A549 (cell line): Measurements from ENCODE around the gene GPR17. TPM values are rescaled to one million over a fixed set of nuclear protein-coding genes. Genes with fewer than 3 reads are reported as not detected.

ENCODE experiments used
- ATAC-seq, 2 experiments: fragments of 200-7000 bp in 1 of 2; fragments of >200 bp in 1 of 2; cut with Nextera tagmentation in 1 of 2; cut with Tn5 transposase in 1 of 2; 3 replicates each; pipeline versions ENCODE4 v1.8.0 to v1.9.1; 2018 to 2020; ENCODE audit warnings: mild to moderate bottlenecking in 1 of 2, moderate library complexity in 1 of 2
- CTCF ChIA-PET: fragments of 300-600 bp; sonication (Branson Sonifier 250); formaldehyde crosslinking; extraction: SDS; loops from one replicate; lab custom pipeline; 2021; ENCODE audit warnings: antibody characterized with exemption, inconsistent platforms; lab: Yijun Ruan, JAX
- POLR2A ChIA-PET: fragments of 350-600 bp; formaldehyde crosslinking; extraction: SDS; loops from one replicate; lab custom pipeline; 2021; ENCODE audit warnings: antibody characterized with exemption, inconsistent platforms; lab: Yijun Ruan, JAX
- DNase-seq, 2 experiments: peaks; one replicate each; pipeline versions ENCODE4 v3.0.0 to v3.0.0-alpha.2; 2011 to 2016; ENCODE audit warnings: low read depth in 1 of 2, low spot score in 1 of 2
- FAIRE-seq: peaks from 2 replicates; lab custom pipeline; 2011; peaks lifted over from hg19 to GRCh38; lab: Jason Lieb, UNC
- H3K27ac ChIP-seq, 2 experiments: fragments of >200 bp; sonication (Bioruptor Twin); formaldehyde crosslinking; 3 replicates each; pipeline ENCODE4 v1.5.1; 2016 to 2017
- H3K4me1 ChIP-seq: fragments of >200 bp; sonication (Bioruptor Twin); formaldehyde crosslinking; 3 replicates; pipeline ENCODE4 v1.6.1; 2016
- H3K4me2 ChIP-seq: fragments of >200 bp; sonication (Bioruptor Twin); formaldehyde crosslinking; 3 replicates; pipeline ENCODE4 v1.6.1; 2016
- H3K4me3 ChIP-seq: fragments of >200 bp; sonication (Bioruptor Twin); formaldehyde crosslinking; 3 replicates; pipeline ENCODE4 v1.5.1; 2016
- H3K9me3 ChIP-seq: fragments of >200 bp; sonication (Bioruptor Twin); formaldehyde crosslinking; 3 replicates; pipeline ENCODE4 v1.6.1; 2016
- CBX8 ChIP-seq: fragments of 200-600 bp; sonication (generic); IDR thresholded peaks from 2 replicates; pipeline ENCODE4 v1.6.1; 2016
- CEBPB ChIP-seq, 2 experiments: fragments of >200 bp in 1 of 2; sonication (Bioruptor Twin) in 1 of 2; formaldehyde crosslinking in 1 of 2; IDR thresholded peaks; 2 replicates each; pipeline ENCODE4 v1.6.1; 2012 to 2016
- EHF ChIP-seq: fragments of 250-450 bp; sonication (Bioruptor Pico); IDR thresholded peaks from 2 replicates; pipeline ENCODE4 v1.5.0; 2020; ENCODE audit warnings: mild to moderate bottlenecking
- EHMT2 ChIP-seq: fragments of 200-600 bp; sonication (generic); IDR thresholded peaks from 2 replicates; pipeline ENCODE4 v1.6.1; 2016; ENCODE audit warnings: antibody characterized with exemption, low read depth, mild to moderate bottlenecking, moderate library complexity
- EP300 ChIP-seq, 2 experiments: fragments of >200 bp; sonication (Bioruptor Twin); formaldehyde crosslinking; IDR thresholded peaks; 2 replicates in 1 of 2; 3 replicates in 1 of 2; pipeline ENCODE4 v1.6.1; 2016 to 2017
- FOSB ChIP-seq: fragments of 250-450 bp; sonication (Bioruptor Pico); IDR thresholded peaks from 2 replicates; pipeline ENCODE4 v1.5.0; 2020; ENCODE audit warnings: mild to moderate bottlenecking, moderate library complexity
- FOSL2 ChIP-seq, 2 experiments: fragments of 450-650 bp in 1 of 2; fragments of >200 bp in 1 of 2; sonication (Bioruptor Twin) in 1 of 2; formaldehyde crosslinking; IDR thresholded peaks; 2 replicates each; pipeline versions ENCODE4 v1.5.0 to v1.6.1; 2016 to 2020; ENCODE audit warnings: mild to moderate bottlenecking in 1 of 2, moderate library complexity in 1 of 2
- HDAC2 ChIP-seq: fragments of 200-600 bp; sonication (generic); IDR thresholded peaks from 2 replicates; pipeline ENCODE4 v1.6.1; 2016
- HOXB5 ChIP-seq: fragments of 250-450 bp; sonication (Bioruptor Pico); IDR thresholded peaks from 2 replicates; pipeline ENCODE4 v1.5.0; 2020; ENCODE audit warnings: mild to moderate bottlenecking, moderate library complexity
- JUN ChIP-seq, 2 experiments: fragments of >200 bp; sonication (Bioruptor Twin); formaldehyde crosslinking; IDR thresholded peaks; 2 replicates in 1 of 2; 3 replicates in 1 of 2; pipeline ENCODE4 v1.6.1; 2016 to 2017
- KDM1A ChIP-seq: fragments of 200-600 bp; sonication (generic); IDR thresholded peaks from 2 replicates; pipeline ENCODE4 v1.6.1; 2016; ENCODE audit warnings: low read depth, mild to moderate bottlenecking
- MAFK ChIP-seq: fragments of 450-650 bp; IDR thresholded peaks from 2 replicates; pipeline ENCODE4 v1.6.1; 2014; ENCODE audit not compliant: partially characterized antibody
- MAZ ChIP-seq: fragments of 150-350 bp; IDR thresholded peaks from 2 replicates; pipeline ENCODE4 v1.6.1; 2014; ENCODE audit warnings: antibody characterized with exemption, low read depth, low read length, borderline replicate concordance
- RNF2 ChIP-seq: fragments of 200-600 bp; sonication (generic); IDR thresholded peaks from 2 replicates; pipeline ENCODE4 v1.6.1; 2016; ENCODE audit warnings: low read depth, mild to moderate bottlenecking, antibody characterized with exemption, moderate library complexity, borderline replicate concordance
- ZC3H11A ChIP-seq: fragments of 450-650 bp; IDR thresholded peaks from 2 replicates; pipeline ENCODE4 v1.6.1; 2014; ENCODE audit warnings: antibody characterized with exemption, mild to moderate bottlenecking
- ZFP36 ChIP-seq: fragments of 450-650 bp; IDR thresholded peaks from 2 replicates; pipeline ENCODE4 v1.6.1; 2014; ENCODE audit warnings: borderline replicate concordance; ENCODE audit not compliant: partially characterized antibody
- ZNF302 ChIP-seq: fragments of 250-450 bp; sonication (Bioruptor Pico); IDR thresholded peaks from 2 replicates; pipeline ENCODE4 v1.9.0; 2021; ENCODE audit warnings: inconsistent platforms, mild to moderate bottlenecking, moderate library complexity
- ZSCAN20 ChIP-seq: fragments of 250-450 bp; sonication (Bioruptor Pico); IDR thresholded peaks from 2 replicates; pipeline ENCODE4 v1.8.0; 2022; ENCODE audit warnings: mild to moderate bottlenecking, moderate library complexity
- WGBS: methylation state at CpG from one replicate; pipeline ENCODE4 v1.1.6; 2017; ENCODE audit errors: missing lambda C conversion rate; 5-methylcytosine and 5-hydroxymethylcytosine counted together
- polyA plus RNA-seq, 4 experiments: library from polyadenylated mRNA; depleted of rRNA in 3 of 4; stranded (reverse); fragments of >200 nt; fragmentation: RNase III in 1 of 4; extraction: RNeasy Plus Mini Kit Qiagen cat#74134 plus additional on column Dnase treatment in 1 of 4; gene quantifications; 2 replicates in 3 of 4; 3 replicates in 1 of 4; pipeline ENCODE4 v1.2.3, GENCODE V29; 2011 to 2017
- TF ChIP-seq, protein P1 (sequence below): IDR thresholded peaks from 2 replicates; pipeline ENCODE4 v1.6.1; 2012
- TF ChIP-seq, protein P2 (sequence below): fragments of 150-350 bp; IDR thresholded peaks from 2 replicates; pipeline ENCODE4 v1.6.1; 2014; ENCODE audit warnings: low read depth, mild to moderate bottlenecking, low read length
- TF ChIP-seq, protein P3 (sequence below): fragments of 250-450 bp; sonication (Bioruptor Pico); IDR thresholded peaks from 2 replicates; pipeline ENCODE4 v1.5.0; 2021; ENCODE audit warnings: mild to moderate bottlenecking, moderate library complexity, borderline replicate concordance

GPR17 gene
- polyA plus RNA-seq, 2 of the 4 experiments (the other 2 are of a cell fraction) = not detected

DNA sequence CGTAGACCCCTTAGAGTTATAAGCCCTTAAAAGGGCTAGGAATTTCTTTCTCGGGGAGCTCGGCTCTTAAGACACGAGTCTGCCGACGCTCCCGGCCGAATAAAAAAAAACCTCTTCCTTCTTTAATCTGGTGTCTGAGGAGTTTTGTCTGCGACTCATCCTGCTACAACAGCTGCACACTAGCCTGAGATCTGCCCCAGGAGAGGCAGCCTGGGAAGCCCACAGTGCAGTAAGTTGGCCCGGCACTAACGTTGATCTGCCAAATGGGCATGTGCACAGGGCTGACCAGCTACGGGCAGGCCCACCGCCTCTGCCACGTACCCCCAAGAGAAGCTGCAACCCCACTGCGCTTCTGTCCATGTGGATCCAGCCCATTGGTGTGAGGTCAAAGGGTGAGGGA, 37.8 kb downstream of the GPR17 start (continued):
- TF ChIP-seq ZSCAN20 (no peak), EHF (CRISPR knock-in tag) (no peak), MAFK (no peak)
- TF ChIP-seq, protein P1, sequence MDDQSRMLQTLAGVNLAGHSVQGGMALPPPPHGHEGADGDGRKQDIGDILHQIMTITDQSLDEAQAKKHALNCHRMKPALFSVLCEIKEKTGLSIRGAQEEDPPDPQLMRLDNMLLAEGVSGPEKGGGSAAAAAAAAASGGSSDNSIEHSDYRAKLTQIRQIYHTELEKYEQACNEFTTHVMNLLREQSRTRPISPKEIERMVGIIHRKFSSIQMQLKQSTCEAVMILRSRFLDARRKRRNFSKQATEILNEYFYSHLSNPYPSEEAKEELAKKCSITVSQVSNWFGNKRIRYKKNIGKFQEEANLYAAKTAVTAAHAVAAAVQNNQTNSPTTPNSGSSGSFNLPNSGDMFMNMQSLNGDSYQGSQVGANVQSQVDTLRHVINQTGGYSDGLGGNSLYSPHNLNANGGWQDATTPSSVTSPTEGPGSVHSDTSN = no peak
- TF ChIP-seq, all 56 proteins: peak for 0

DNA sequence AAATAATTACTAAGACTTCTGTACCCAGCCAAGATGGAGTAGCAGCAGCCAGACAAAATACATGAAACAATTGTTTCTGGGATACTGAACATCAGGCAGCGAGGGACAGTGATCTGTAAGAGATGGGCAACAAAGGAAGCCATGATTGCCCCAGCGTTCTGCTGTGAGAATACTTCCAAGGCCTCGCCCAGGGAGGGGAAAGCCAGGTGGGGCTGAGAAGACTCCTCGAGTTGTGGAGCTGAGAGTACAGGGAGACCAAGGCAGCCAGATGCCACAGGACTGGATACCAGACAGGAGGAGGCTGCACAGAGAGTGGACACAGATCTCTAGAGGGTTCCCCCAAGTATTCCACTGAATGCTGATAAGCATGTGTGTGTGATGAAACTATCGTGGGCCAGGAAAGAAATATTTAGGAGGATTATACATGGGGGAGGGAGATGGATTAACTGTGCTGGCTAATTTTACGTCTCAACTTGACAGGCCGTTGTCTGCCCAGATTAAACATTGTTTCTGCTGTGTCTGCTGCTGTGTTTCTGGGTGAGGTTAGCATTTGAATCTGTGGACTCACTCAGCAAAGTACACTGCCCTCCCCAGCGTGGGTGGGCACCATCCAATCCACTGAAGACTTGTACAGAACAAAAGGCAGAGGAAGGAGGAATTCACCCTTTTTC, 39.6 kb downstream of the GPR17 start:
- 56% methylated on average over 8 of the region's 8 CpGs for WGBS
- peaks cover 24% of the 10 kb centered on the region for H3K9me3 ChIP-seq
- ChIA-PET POLR2A (no interaction called here), CTCF (interaction anchor here (1.3 to 4.3 kb wide), 2 partner anchors 10 to 26 kb away, joined by 4 to 19 read pairs; no protein-coding TSS in a partner anchor)
- H3K27ac ChIP-seq = no peak overlapping the region
- H3K4me3 ChIP-seq = no peak overlapping the region
- no peak for FAIRE-seq
- TF ChIP-seq KDM1A (no peak), ZFP36 (no peak), CBX8 (no peak), EP300 (IDR thresholded peaks at IDR 0.05) (no peak), HOXB5 (CRISPR knock-in tag) (no peak)
- DNase-seq = no peak
- no peak for ATAC-seq
- H3K4me2 ChIP-seq = no peak overlapping the region
- H3K4me1 ChIP-seq = no peaks in the 10 kb centered on the region

DNA sequence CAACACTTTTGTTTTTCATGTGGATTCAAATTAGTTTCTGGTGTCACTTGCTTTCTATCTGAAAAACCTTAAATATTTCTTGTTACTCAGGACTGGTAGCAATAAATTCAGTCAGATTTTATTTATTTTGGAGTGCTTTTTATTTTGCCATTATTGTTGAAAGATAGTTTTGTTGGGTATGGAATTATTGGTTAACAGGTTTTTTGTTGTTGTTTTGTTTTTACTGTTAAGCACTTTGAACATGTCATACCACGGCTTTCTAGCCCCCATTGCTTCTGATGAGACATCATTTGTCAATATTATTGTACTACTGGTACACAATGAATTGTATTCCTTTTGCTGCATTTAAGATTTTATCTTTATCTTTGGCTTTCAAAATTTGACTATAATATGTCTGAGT, 42.5 kb downstream of the GPR17 start:
- POLR2A ChIA-PET = no interaction called here

DNA sequence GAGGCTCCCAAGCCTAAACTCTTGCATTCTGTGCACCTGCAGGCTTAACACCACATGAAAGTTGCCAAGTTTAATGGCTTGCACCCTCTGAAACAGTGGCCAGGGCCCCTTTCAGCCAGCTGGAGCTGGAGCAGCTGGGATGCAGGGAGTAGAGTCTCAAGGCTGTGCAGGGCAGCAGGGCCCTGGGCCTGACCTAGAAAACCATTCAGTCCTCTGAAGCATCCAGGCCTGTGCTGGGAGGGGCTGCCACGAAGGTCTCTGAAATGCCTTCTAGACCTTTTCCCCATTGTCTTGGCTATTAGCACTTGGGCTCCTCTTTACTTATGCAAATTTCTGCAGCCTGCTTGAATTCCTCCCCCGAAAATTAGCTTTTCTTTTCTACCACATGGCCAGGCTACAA, 44.7 kb downstream of the GPR17 start:
- peaks cover 29% of the 10 kb centered on the region for H3K9me3 ChIP-seq
- no peak for FAIRE-seq
- 36% methylated on average over 2 of the region's 2 CpGs for WGBS
- H3K4me3 ChIP-seq = no peak overlapping the region
- TF ChIP-seq ZFP36 (peak; percentile 86), EHMT2 (no peak), ZC3H11A (no peak), RNF2 (no peak), MAZ (no peak), FOSB (CRISPR knock-in tag) (no peak)
- TF ChIP-seq, protein P2, sequence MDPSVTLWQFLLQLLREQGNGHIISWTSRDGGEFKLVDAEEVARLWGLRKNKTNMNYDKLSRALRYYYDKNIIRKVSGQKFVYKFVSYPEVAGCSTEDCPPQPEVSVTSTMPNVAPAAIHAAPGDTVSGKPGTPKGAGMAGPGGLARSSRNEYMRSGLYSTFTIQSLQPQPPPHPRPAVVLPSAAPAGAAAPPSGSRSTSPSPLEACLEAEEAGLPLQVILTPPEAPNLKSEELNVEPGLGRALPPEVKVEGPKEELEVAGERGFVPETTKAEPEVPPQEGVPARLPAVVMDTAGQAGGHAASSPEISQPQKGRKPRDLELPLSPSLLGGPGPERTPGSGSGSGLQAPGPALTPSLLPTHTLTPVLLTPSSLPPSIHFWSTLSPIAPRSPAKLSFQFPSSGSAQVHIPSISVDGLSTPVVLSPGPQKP = no peak
- TF ChIP-seq, protein P3, sequence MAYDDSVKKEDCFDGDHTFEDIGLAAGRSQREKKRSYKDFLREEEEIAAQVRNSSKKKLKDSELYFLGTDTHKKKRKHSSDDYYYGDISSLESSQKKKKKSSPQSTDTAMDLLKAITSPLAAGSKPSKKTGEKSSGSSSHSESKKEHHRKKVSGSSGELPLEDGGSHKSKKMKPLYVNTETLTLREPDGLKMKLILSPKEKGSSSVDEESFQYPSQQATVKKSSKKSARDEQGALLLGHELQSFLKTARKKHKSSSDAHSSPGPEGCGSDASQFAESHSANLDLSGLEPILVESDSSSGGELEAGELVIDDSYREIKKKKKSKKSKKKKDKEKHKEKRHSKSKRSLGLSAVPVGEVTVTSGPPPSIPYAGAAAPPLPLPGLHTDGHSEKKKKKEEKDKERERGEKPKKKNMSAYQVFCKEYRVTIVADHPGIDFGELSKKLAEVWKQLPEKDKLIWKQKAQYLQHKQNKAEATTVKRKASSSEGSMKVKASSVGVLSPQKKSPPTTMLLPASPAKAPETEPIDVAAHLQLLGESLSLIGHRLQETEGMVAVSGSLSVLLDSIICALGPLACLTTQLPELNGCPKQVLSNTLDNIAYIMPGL = no peak
- TF ChIP-seq, all 56 proteins: peak for 1
- Histone ChIP-seq H3K27ac (no peak overlapping the region), H3K4me1 (peaks cover 2% of the 10 kb centered on the region; the same call in 1 of the 3 replicates), H3K4me2 (no peak overlapping the region)
- CTCF ChIA-PET = no interaction called here
- DNase-seq (no peak), ATAC-seq (no peak)
- POLR2A ChIA-PET = no interaction called here

More for the DNA sequence above, 42.5 kb downstream of the GPR17 start:
- Histone ChIP-seq H3K4me1 (no peaks in the 10 kb centered on the region), H3K9me3 (peaks cover 29% of the 10 kb centered on the region)
- no peak for ATAC-seq
- TF ChIP-seq, protein P2 = no peak
- TF ChIP-seq CBX8 = no peak
- TF ChIP-seq CEBPB (IDR thresholded peaks at IDR 0.05) = no peak
- no peak for TF ChIP-seq FOSL2 (IDR thresholded peaks at IDR 0.05)
- no peak for TF ChIP-seq FOSL2 (CRISPR knock-in tag; IDR thresholded peaks at IDR 0.05)
- TF ChIP-seq HDAC2 = no peak
- TF ChIP-seq ZFP36 = no peak
- TF ChIP-seq JUN (IDR thresholded peaks at IDR 0.05) = no peak
- no peak for TF ChIP-seq ZNF302 (CRISPR knock-in tag)
- TF ChIP-seq, all 56 proteins: peak for 0
- no peak overlapping the region for H3K4me3 ChIP-seq
- FAIRE-seq (no peak), DNase-seq (no peak)
- 0% methylated on average over 1 of the region's 1 CpG for WGBS
- CTCF ChIA-PET = no interaction called here
- H3K27ac ChIP-seq = no peak overlapping the region
- no peak overlapping the region for H3K4me2 ChIP-seq
